ENCODE results near the gene RGS12. TPM values are rescaled to one million over a fixed set of nuclear protein-coding genes. Genes with fewer than 3 reads are reported as not detected.

The RGS12 gene
- 13.6 and 16.6 TPM in 2 replicates for total RNA-seq (2014; rRNA removed; shearing (Covaris generic))

GRCh38 chr4:3292571-3293400, at the start of gene RGS12:
RGS12 (plus strand) TSS chr4:3293021; CDS start chr4:3316171, 23,150 bp downstream.
- peak; percentile 94 for DNase-seq (ENCODE audit: low spot score)

- DNase-seq (ENCODE audit: low spot score) = no peak
These were observed 49.6 kb upstream of the RGS12 start for GRCh38 chr4:3243136-3243780.

GRCh38 chr4:3244002-3244401, 48.8 kb upstream of the RGS12 start:
- DNase-seq (ENCODE audit: low spot score) = no peak

GRCh38 chr4:3244747-3245146, 48.1 kb upstream of the RGS12 start:
- DNase-seq (ENCODE audit: low spot score) = no peak

DNA sequence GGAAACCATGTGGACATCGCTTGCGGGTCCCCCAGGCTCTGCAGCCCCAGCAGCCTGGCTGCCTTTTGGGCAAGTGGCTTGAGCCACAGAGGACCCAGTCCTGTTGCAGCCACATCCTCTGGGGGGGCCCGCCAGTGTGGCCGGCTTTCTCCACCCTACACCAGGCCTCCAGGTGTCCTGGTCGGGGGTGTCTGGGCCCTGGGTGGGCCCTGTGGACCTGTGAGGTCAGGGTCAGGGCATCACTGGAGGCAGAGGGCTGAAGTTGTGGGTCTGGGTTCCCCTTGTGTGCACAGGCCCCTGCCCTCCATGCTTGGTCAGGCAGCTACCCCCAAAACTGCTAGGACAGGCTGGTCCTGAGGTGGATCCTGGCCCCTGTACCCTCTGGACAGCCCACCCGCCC, 47.1 kb upstream of the RGS12 start:
- DNase-seq (ENCODE audit: low spot score) = no peak

GRCh38 chr4:3246458-3247398, 46.1 kb upstream of the RGS12 start:
- DNase-seq (ENCODE audit: low spot score) = no peak

GRCh38 chr4:3247399-3248177, 45.2 kb upstream of the RGS12 start:
- DNase-seq (ENCODE audit: low spot score) = no peak

DNA sequence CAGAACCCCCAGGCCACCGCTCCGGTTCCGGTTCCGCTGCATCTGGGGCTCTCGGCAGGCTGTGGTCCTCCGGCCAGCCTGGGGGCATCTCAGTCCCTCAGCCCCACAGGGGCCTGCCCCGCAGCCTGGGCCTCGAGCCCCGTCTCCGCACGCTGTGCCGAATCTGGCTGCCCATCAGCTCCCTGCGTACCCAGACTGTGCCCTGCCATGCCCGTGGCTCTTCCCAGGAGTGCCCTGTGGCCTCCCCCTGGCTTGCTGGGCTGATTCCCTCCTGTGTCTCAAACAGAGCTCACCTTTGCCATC, 44.7 kb upstream of the RGS12 start:
- no peak for DNase-seq (ENCODE audit: low spot score)

DNA sequence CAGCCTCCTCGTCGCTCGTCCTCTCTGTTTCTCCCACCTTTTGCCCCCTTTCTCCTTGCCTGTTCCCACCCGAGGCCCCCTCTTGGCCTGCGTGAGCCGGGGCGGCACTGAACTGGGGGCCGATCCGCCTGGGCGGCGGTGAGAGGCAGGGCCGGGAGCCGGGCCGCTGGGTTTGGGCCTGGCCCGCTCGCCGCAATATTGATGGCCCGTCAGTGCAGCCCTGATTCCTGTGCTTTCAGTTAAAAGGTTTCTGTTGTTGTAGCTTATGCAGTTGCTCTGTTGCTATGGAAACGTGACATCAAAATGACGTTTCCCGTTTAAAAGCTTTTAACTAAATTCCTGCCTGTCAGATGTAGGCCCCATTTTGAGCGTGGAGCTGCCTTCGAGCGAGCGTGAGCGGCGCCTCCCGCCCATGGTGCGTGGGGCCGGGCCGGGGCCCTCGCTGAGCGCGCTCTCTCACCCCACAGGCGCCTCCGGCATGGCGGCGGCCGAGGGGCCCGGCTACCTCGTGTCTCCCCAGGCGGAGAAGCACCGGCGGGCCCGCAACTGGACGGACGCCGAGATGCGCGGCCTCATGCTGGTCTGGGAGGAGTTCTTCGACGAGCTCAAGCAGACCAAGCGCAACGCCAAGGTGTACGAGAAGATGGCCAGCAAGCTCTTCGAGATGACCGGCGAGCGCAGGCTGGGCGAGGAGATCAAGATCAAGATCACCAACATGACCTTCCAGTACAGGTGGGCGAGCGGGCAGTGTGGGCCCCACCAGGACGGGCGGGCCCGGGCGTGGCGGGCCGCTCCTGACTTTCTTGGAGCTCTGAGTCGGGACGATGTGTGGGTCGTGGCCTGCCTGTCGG, 43.8 kb upstream of the RGS12 start, which contains the start of gene MSANTD1:
TSS of gene MSANTD1 (plus strand) at position 349 of the 851 bp plus-strand sequence. CDS start at position 413, 64 bp downstream.
- DNase-seq (ENCODE audit: low spot score) = no peak

- no peak for DNase-seq (ENCODE audit: low spot score)
These were observed 42.9 kb upstream of the RGS12 start for GRCh38 chr4:3249711-3250437.

DNA sequence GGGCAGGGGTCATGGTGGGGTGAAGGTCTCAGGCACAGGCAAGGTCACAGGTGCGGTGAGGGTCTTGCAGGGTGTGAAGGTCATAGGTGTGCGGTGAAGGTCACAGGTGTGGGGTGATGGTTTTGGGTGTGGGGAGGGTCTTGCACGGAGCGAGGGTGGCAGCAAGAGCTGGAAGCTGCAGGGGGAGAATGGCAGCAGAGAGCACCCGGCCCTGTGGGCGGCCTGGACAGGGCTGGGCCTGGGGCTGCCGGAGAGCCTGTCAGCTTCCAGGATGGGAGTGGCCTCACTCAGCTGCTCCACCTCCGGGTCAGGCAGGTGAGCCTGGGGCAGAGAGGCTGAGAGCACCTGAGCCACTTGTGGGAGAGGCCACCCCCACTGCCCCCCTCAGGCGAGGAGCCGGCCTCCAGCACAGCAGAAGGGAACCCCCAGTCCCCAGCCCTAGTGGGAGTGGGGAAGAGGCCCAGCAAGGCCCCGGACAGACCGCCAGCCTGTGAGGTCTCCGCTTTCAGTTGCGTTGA, 42.3 kb upstream of the RGS12 start:
- DNase-seq (ENCODE audit: low spot score) = no peak

- DNase-seq (ENCODE audit: low spot score) = no peak
These were observed 41.7 kb upstream of the RGS12 start for GRCh38 chr4:3250956-3251690.

GRCh38 chr4:3251691-3252479, 40.9 kb upstream of the RGS12 start:
- DNase-seq (ENCODE audit: low spot score) = no peak

GRCh38 chr4:3252480-3252828, 40.4 kb upstream of the RGS12 start:
- DNase-seq (ENCODE audit: low spot score) = no peak

DNA sequence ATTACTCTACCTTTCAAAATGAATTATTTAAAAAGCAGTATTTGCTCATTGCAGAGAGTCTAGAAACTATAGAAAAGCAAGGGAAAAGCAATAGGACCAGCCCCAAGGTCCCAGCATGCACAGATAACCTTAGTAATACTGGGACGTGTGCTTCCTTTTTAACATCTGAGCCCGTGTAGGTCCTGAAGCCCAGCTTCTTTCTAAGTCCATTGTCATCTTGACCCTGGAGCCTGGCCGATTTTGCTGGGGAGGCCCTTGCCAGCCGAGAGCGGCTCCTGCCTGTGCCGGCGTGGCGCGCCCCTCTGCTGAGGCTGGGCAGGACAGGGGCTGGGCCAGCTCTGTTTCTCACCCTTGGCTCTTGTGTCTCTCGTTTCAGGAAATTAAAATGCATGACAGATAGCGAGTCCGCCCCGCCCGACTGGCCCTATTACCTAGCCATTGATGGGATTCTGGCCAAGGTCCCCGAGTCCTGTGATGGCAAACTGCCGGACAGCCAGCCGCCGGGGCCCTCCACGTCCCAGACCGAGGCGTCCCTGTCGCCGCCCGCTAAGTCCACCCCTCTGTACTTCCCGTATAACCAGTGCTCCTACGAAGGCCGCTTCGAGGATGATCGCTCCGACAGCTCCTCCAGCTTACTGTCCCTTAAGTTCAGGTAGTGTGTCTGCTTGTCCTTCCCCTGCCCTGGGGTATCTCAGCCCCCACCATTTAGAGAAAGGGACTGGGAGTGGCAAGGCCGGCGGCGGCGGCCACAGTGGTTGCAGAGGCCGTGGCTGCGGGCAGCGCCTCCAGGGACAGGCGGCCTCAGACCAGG, 39.8 kb upstream of the RGS12 start:
- DNase-seq (ENCODE audit: low spot score) = no peak

DNA sequence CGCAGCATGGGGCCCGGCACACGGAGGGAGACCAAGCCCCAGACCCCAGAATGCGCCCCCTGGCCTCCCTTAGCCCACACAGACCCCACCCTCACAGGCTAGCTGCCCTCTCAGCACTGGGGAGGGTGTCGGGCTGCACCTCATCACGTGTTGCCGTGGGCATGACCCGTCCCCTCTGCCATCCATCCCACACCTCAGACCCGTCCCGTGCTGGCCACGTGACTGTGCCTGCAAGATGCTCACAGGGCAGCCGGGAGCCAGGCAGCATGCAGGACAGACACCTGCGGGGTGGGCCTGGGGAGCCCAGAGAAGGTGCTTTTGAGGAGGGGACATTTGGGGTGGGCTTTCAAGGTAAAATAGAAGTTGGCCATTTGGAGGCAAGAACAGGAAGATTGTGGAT, 39.0 kb upstream of the RGS12 start:
- DNase-seq (ENCODE audit: low spot score) = no peak
